Tibial nerve (tissue), 4 donors: ENCODE data around the gene SDCBP2. TPM values are rescaled to one million over a fixed set of nuclear protein-coding genes. Genes with fewer than 3 reads are reported as not detected.
A peak's percentile ranks its signal among the peaks of the same experiment; 100 is the strongest.

Experiments
- DNase-seq, 2 donors: peaks; one replicate each; pipeline ENCODE4 v3.0.0-alpha.2; 2019; ENCODE audit warnings: low spot score in 2 of 2
- H3K27ac ChIP-seq, 4 donors: fragments of 200-600 bp; sonication (generic) in 3 of 4; one replicate each; pipeline ENCODE4 v1.5.1; 2017 to 2019; ENCODE audit warnings: mild to moderate bottlenecking in 1 of 4
- H3K27me3 ChIP-seq, 2 donors: fragments of 200-600 bp; sonication (generic) in 1 of 2; one replicate each; pipeline versions ENCODE4 v1.5.1 to v1.6.0; 2017 to 2019
- H3K36me3 ChIP-seq, 3 donors: fragments of 200-600 bp; sonication (generic); one replicate each; pipeline ENCODE4 v1.5.1; 2018 to 2019
- H3K4me1 ChIP-seq, 4 donors: fragments of 200-600 bp; sonication (generic) in 3 of 4; one replicate each; pipeline ENCODE4 v1.5.1; 2017 to 2019
- H3K4me3 ChIP-seq, 4 donors: fragments of 200-600 bp; sonication (generic) in 3 of 4; one replicate each; pipeline ENCODE4 v1.5.1; 2017 to 2019; ENCODE audit warnings: mild to moderate bottlenecking in 1 of 4, moderate library complexity in 1 of 4
- H3K9me3 ChIP-seq, 4 donors: fragments of 200-600 bp; sonication (generic) in 3 of 4; one replicate each; pipeline ENCODE4 v1.5.1; 2017 to 2019
- CTCF ChIP-seq, 5 experiments: fragments of 200-600 bp in 3 of 5; fragments of 450-650 bp in 2 of 5; sonication (generic) in 3 of 5; IDR thresholded peaks; one replicate each; pipeline ENCODE4 v1.5.1; 2016 to 2019; ENCODE audit warnings: antibody characterized with exemption in 5 of 5, mild to moderate bottlenecking in 3 of 5, moderate library complexity in 2 of 5
- EP300 ChIP-seq, 2 donors: sonication (generic); formaldehyde crosslinking; IDR thresholded peaks; one replicate each; pipeline ENCODE4 v1.6.1; 2017; ENCODE audit warnings: antibody characterized with exemption in 2 of 2, mild to moderate bottlenecking in 1 of 2
- POLR2A ChIP-seq, 2 donors: fragments of 450-650 bp; IDR thresholded peaks; one replicate each; pipeline ENCODE4 v1.6.1; 2017; ENCODE audit warnings: antibody characterized with exemption in 2 of 2, mild to moderate bottlenecking in 2 of 2, moderate library complexity in 2 of 2
- WGBS, 2 donors: methylation state at CpG; one replicate each; pipeline ENCODE4 v1.1.5; 2018; 5-methylcytosine and 5-hydroxymethylcytosine counted together
- total RNA-seq, 4 donors: library from RNA; depleted of rRNA; stranded (reverse); fragments of >200 nt; gene quantifications; one replicate each; pipeline ENCODE4 v1.1.0, GENCODE V29; 2016

The SDCBP2 gene
- total RNA-seq, 4 donors from 2014 or later, result 1.9 to 4.2 (median 2.9) TPM

DNA sequence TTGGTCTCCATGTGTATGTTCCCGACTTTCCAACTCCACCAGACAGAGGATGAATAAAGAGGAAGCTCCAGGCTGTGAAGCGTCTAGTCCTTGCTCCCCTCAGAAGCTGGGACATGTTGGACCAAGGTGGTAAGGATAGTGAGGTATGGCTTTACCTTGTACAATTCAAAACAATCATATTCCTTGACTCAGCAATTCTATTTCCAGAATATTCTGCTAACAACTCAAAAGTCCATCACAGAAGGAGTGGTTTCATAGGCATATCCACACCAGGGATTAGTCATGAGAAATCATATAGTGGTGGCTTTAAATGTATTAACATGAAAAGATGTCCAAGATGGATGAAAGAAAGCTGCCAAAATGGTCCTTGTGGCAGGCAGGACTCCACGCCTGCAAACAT is 44.1 kb upstream of the SDCBP2 start:
- 73 to 78% methylated on average over 3 of the region's 3 CpGs for WGBS, 2 donors
- H3K4me3 ChIP-seq, result no peak overlapping the region
- H3K27ac ChIP-seq, result peak overlapping the region in 3 of 4 donors; percentile 29 to 58 (median 47)
- peaks cover 3 to 97% (median 52%) of the 10 kb centered on the region in 4 donors for H3K4me1 ChIP-seq
- H3K27me3 ChIP-seq, result no peaks in the 10 kb centered on the region
- DNase-seq, result no peak
- no peaks in the 10 kb centered on the region for H3K9me3 ChIP-seq
- TF ChIP-seq POLR2A (IDR thresholded peaks at IDR 0.05) (no peak), EP300 (IDR thresholded peaks at IDR 0.05) (no peak), CTCF (IDR thresholded peaks at IDR 0.05) (no peak)
- H3K36me3 ChIP-seq, result peaks cover 0 to 12% (median 0%) of the 10 kb centered on the region in 3 donors

- peak overlapping the region in 3 of 4 donors; percentile 27 to 58 (median 36) for H3K27ac ChIP-seq
- H3K4me3 ChIP-seq, result no peak overlapping the region
- 65 to 77% methylated on average over 5 of the region's 5 CpGs for WGBS, 2 donors
- no peaks in the 10 kb centered on the region for H3K9me3 ChIP-seq
- H3K27me3 ChIP-seq, result no peaks in the 10 kb centered on the region
- peaks cover 3 to 90% (median 41%) of the 10 kb centered on the region in 4 donors for H3K4me1 ChIP-seq
- H3K36me3 ChIP-seq, result peaks cover 0 to 22% (median 0%) of the 10 kb centered on the region in 3 donors
- TF ChIP-seq EP300 (IDR thresholded peaks at IDR 0.05) (no peak), CTCF (IDR thresholded peaks at IDR 0.05) (no peak), POLR2A (IDR thresholded peaks at IDR 0.05) (no peak)
- DNase-seq, result no peak
Measured at GRCh38 chr20:1371830-1372539, 43.0 kb upstream of the SDCBP2 start.

DNA sequence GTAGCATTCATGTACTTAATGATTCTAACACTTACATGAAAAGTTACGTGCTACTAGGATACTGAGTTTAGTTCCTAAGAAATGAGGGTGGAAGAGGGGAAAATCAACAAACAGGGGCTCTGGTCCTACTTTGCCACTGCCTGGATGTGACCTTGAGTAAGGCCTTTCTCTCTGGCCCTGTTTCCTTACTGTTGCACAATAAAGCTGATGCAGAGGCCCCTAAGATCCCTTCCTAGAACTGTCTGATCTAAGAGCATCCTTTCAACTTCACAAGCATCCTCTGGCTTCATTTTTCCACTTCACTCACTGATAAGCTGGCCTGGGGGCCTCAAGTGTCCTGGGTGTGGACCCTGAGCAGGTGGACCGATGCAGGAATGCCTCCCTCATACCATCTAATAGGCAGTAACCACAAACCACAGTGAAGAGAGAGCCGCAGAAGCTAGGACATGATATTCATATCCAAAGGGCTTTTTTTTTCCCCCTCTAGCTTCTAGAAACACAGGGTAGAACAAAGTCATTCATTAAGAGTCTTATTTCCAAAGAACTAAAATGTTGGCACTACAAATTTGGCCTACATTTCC is 42.4 kb upstream of the SDCBP2 start:
- no peak overlapping the region for H3K4me3 ChIP-seq
- TF ChIP-seq EP300 (IDR thresholded peaks at IDR 0.05) (peak in 1 of 2 donors; percentile 15), POLR2A (IDR thresholded peaks at IDR 0.05) (no peak)
- H3K9me3 ChIP-seq, result no peaks in the 10 kb centered on the region
- no peaks in the 10 kb centered on the region for H3K27me3 ChIP-seq
- H3K27ac ChIP-seq, result peak overlapping the region in 3 of 4 donors; percentile 36 to 75 (median 58)
- no peak for DNase-seq
- WGBS, 2 donors, result 53 to 54% methylated on average over 3 of the region's 3 CpGs
- H3K4me1 ChIP-seq, result peaks cover 3 to 84% (median 37%) of the 10 kb centered on the region in 4 donors
- H3K36me3 ChIP-seq, result peaks cover 0 to 25% (median 0%) of the 10 kb centered on the region in 3 donors

DNA sequence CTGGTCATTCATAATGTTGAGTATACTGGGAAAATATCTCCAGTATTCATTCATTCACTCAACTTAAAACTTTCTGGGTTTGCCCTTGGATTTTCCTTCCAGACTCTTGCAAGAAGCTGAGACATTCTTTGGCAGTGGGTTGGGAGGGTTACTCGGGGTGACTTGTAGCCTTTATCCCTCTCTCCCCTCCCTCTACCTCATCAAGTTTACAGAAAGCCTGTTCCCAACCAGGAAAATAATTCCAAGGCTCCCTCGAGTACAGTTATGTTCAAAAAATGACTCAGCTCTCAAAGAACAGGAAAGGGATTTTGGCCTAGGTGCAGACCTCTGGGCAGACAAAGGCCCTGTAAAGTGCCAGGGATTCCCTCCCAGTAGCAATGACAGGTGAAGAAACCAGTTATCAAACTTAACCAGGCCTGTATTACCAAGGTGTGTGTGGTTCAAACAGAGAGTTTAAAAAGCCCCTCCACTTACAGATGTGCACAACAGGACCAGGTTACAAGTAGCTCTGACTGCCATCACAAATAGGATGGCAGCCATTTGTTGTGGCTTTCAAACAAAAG is 41.7 kb upstream of the SDCBP2 start:
- no peaks in the 10 kb centered on the region for H3K27me3 ChIP-seq
- no peaks in the 10 kb centered on the region for H3K9me3 ChIP-seq
- peak overlapping the region in 3 of 4 donors; percentile 36 to 75 (median 58) for H3K27ac ChIP-seq
- peaks cover 3 to 77% (median 34%) of the 10 kb centered on the region in 4 donors for H3K4me1 ChIP-seq
- peaks cover 0 to 25% (median 0%) of the 10 kb centered on the region in 3 donors for H3K36me3 ChIP-seq
- 6 to 10% methylated on average over 2 of the region's 2 CpGs for WGBS, 2 donors
- DNase-seq, result peak in 1 of 2 donors; percentile 36
- no peak for TF ChIP-seq CTCF (IDR thresholded peaks at IDR 0.05)
- no peak for TF ChIP-seq POLR2A (IDR thresholded peaks at IDR 0.05)
- peak in 1 of 2 donors; percentile 45 for TF ChIP-seq EP300 (IDR thresholded peaks at IDR 0.05)
- H3K4me3 ChIP-seq, result no peak overlapping the region

- no peak for DNase-seq
Measured at GRCh38 chr20:1369970-1370369, 41.0 kb upstream of the SDCBP2 start.

More at GRCh38 chr20:1369970-1370369, 41.0 kb upstream of the SDCBP2 start:
- Histone ChIP-seq H3K4me3 (no peak overlapping the region), H3K27ac (peak overlapping the region in 1 of 4 donors; percentile 75), H3K36me3 (peaks cover 0 to 23% (median 0%) of the 10 kb centered on the region in 3 donors), H3K4me1 (peaks cover 3 to 70% (median 32%) of the 10 kb centered on the region in 4 donors), H3K9me3 (no peaks in the 10 kb centered on the region), H3K27me3 (no peaks in the 10 kb centered on the region)
- 78 to 82% methylated on average over 3 of the region's 3 CpGs for WGBS, 2 donors
- no peak for TF ChIP-seq EP300 (IDR thresholded peaks at IDR 0.05)
- TF ChIP-seq CTCF (IDR thresholded peaks at IDR 0.05), result no peak
- TF ChIP-seq POLR2A (IDR thresholded peaks at IDR 0.05), result no peak
